ENCODE results near the gene CAMK2G.
A peak's percentile ranks its signal among the peaks of the same experiment; 100 is the strongest.

Gene CAMK2G

GRCh38 chr10:73910764-73911552 is 36.6 kb upstream of the CAMK2G start, which contains the start of gene PLAU:
Gene PLAU, plus strand, starts transcription at chr10:73911132. Its CDS starts 424 bp downstream, at chr10:73911556.
- Histone ChIP-seq H3K79me2 (ENCODE audit: insufficient read depth, low read length) (no peaks in the 10 kb centered on the region), H3K9me3 (ENCODE audit: insufficient read depth, low read length) (no peaks in the 10 kb centered on the region), H3K27ac (ENCODE audit: low read depth, low read length) (no peak within 1 kb of the TSS), H3K36me3 (ENCODE audit: low read length) (no peaks in the 10 kb centered on the region), H3K27me3 (ENCODE audit: low read length) (no peaks in the 10 kb centered on the region), H3K9ac (ENCODE audit: low read length) (peak within 1 kb of the TSS; percentile 51), H2AFZ (ENCODE audit: low read depth, low read length, severe bottlenecking) (peak within 1 kb of the TSS; percentile 84), H3F3A (ENCODE audit: insufficient read depth) (no peaks in the 10 kb centered on the region), H3K9me2 (replicated peaks; ENCODE audit: insufficient read depth, low read length) (no peaks in the 10 kb centered on the region), H3K4me3 (ENCODE audit: insufficient read depth, low read length, poor library complexity, severe bottlenecking) (peak within 1 kb of the TSS; percentile 43), H3K4me2 (ENCODE audit: low read depth, low read length, poor library complexity, severe bottlenecking) (peak within 1 kb of the TSS; percentile 80), H4K20me1 (ENCODE audit: low read depth, low read length) (no peaks in the 10 kb centered on the region)
- TF ChIP-seq CTCF (IDR thresholded peaks at IDR 0.05; ENCODE audit: insufficient read depth, low read length, poor library complexity, severe bottlenecking) (no peak), EZH2phosphoT487 (conservative IDR thresholded peaks at IDR 0.05; ENCODE audit: low read length) (no peak)

- Histone ChIP-seq H3K4me2 (ENCODE audit: low read depth, low read length, poor library complexity, severe bottlenecking) (peak overlapping the region; percentile 80), H3K9me3 (ENCODE audit: insufficient read depth, low read length) (no peaks in the 10 kb centered on the region), H3K36me3 (ENCODE audit: low read length) (no peaks in the 10 kb centered on the region), H3K4me3 (ENCODE audit: insufficient read depth, low read length, poor library complexity, severe bottlenecking) (peak overlapping the region; percentile 43), H3K79me2 (ENCODE audit: insufficient read depth, low read length) (no peaks in the 10 kb centered on the region), H3K27ac (ENCODE audit: low read depth, low read length) (no peak overlapping the region), H2AFZ (ENCODE audit: low read depth, low read length, severe bottlenecking) (peak overlapping the region; percentile 84), H3K9me2 (replicated peaks; ENCODE audit: insufficient read depth, low read length) (no peaks in the 10 kb centered on the region), H3K27me3 (ENCODE audit: low read length) (no peaks in the 10 kb centered on the region), H4K20me1 (ENCODE audit: low read depth, low read length) (no peaks in the 10 kb centered on the region), H3F3A (ENCODE audit: insufficient read depth) (no peaks in the 10 kb centered on the region), H3K9ac (ENCODE audit: low read length) (peak overlapping the region; percentile 51)
- TF ChIP-seq EZH2phosphoT487 (conservative IDR thresholded peaks at IDR 0.05; ENCODE audit: low read length) (0 out of 2 replicates have a peak, but pooled peaks have one; percentile 80), CTCF (IDR thresholded peaks at IDR 0.05; ENCODE audit: insufficient read depth, low read length, poor library complexity, severe bottlenecking) (no peak)
These were observed 36.0 kb upstream of the CAMK2G start for GRCh38 chr10:73910401-73910763.

- no peak overlapping the region for H3K27ac ChIP-seq (ENCODE audit: low read depth, low read length)
- TF ChIP-seq EZH2phosphoT487 (conservative IDR thresholded peaks at IDR 0.05; ENCODE audit: low read length), result no peak
- TF ChIP-seq CTCF (IDR thresholded peaks at IDR 0.05; ENCODE audit: insufficient read depth, low read length, poor library complexity, severe bottlenecking), result no peak
- no peaks in the 10 kb centered on the region for H3K79me2 ChIP-seq (ENCODE audit: insufficient read depth, low read length)
- no peaks in the 10 kb centered on the region for H4K20me1 ChIP-seq (ENCODE audit: low read depth, low read length)
- no peak overlapping the region for H3K4me3 ChIP-seq (ENCODE audit: insufficient read depth, low read length, poor library complexity, severe bottlenecking)
- no peaks in the 10 kb centered on the region for H3K36me3 ChIP-seq (ENCODE audit: low read length)
- H2AFZ ChIP-seq (ENCODE audit: low read depth, low read length, severe bottlenecking), result no peak overlapping the region
- no peaks in the 10 kb centered on the region for H3K27me3 ChIP-seq (ENCODE audit: low read length)
- H3K4me2 ChIP-seq (ENCODE audit: low read depth, low read length, poor library complexity, severe bottlenecking), result no peak overlapping the region
- H3K9me3 ChIP-seq (ENCODE audit: insufficient read depth, low read length), result no peaks in the 10 kb centered on the region
- H3F3A ChIP-seq (ENCODE audit: insufficient read depth), result no peaks in the 10 kb centered on the region
- no peak overlapping the region for H3K9ac ChIP-seq (ENCODE audit: low read length)
- no peaks in the 10 kb centered on the region for H3K9me2 ChIP-seq (replicated peaks; ENCODE audit: insufficient read depth, low read length)
These were observed 35.3 kb upstream of the CAMK2G start for GRCh38 chr10:73909540-73910115.

Data from SU-DHL-6 (cell line).